ENCODE measurements around the gene TBX5. TPM values are rescaled to one million over a fixed set of nuclear protein-coding genes. Genes with fewer than 3 reads are reported as not detected.

Gene TBX5
- total RNA-seq, 1 donor from 2014 or later = not detected

GRCh38 chr12:114408471-114408885, 2.5 kb upstream of the TBX5 start:
- Mint-ChIP-seq H3K4me1 (ENCODE audit: unreplicated experiment) (peaks cover 18% of the 10 kb centered on the region), H3K36me3 (ENCODE audit: unreplicated experiment) (peaks cover 2% of the 10 kb centered on the region), H3K27me3 (ENCODE audit: unreplicated experiment) (peaks cover 98% of the 10 kb centered on the region), H3K4me3 (ENCODE audit: unreplicated experiment) (peak overlapping the region; percentile 73), H3K27ac (ENCODE audit: unreplicated experiment) (no peak overlapping the region), H3K9me3 (ENCODE audit: unreplicated experiment) (no peaks in the 10 kb centered on the region)
- TF ChIP-seq, protein P1, sequence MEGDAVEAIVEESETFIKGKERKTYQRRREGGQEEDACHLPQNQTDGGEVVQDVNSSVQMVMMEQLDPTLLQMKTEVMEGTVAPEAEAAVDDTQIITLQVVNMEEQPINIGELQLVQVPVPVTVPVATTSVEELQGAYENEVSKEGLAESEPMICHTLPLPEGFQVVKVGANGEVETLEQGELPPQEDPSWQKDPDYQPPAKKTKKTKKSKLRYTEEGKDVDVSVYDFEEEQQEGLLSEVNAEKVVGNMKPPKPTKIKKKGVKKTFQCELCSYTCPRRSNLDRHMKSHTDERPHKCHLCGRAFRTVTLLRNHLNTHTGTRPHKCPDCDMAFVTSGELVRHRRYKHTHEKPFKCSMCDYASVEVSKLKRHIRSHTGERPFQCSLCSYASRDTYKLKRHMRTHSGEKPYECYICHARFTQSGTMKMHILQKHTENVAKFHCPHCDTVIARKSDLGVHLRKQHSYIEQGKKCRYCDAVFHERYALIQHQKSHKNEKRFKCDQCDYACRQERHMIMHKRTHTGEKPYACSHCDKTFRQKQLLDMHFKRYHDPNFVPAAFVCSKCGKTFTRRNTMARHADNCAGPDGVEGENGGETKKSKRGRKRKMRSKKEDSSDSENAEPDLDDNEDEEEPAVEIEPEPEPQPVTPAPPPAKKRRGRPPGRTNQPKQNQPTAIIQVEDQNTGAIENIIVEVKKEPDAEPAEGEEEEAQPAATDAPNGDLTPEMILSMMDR (IDR thresholded peaks at IDR 0.05) = no peak
- no peak for DNase-seq (ENCODE audit: extremely low spot score, unreplicated experiment)

DNA sequence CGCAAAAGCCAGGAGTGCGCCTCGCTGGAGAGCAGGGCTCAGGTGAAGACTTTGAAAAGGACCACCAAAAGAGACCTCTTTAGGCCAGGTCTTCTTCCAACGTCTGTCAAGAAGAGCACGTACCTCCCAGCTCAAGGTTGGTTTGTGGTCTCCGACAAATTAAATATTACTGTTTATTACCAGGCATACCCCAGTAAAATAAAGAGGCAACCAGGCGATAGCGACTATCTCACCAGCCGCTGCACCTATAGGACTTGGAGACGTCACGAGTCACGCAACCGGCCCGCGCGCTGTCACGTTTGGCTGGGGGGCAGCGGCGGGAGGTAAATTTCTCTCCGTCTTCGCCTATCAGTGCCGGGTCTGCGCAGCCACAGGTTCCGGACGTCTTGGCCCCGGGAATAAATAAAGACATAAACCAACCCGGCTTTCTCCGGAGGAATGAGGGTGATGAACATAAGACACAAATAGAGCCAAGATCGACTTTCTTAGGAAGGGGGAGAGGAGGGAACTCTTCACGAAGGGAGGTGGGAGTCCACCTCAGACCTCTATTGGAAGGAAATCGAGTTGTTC, 2.0 kb upstream of the TBX5 start:
- Mint-ChIP-seq H3K36me3 (ENCODE audit: unreplicated experiment) (peaks cover 2% of the 10 kb centered on the region), H3K4me1 (ENCODE audit: unreplicated experiment) (peaks cover 18% of the 10 kb centered on the region), H3K9me3 (ENCODE audit: unreplicated experiment) (no peaks in the 10 kb centered on the region), H3K27ac (ENCODE audit: unreplicated experiment) (no peak overlapping the region), H3K4me3 (ENCODE audit: unreplicated experiment) (no peak overlapping the region), H3K27me3 (ENCODE audit: unreplicated experiment) (peaks cover 98% of the 10 kb centered on the region)
- TF ChIP-seq, protein P1 (IDR thresholded peaks at IDR 0.05) = no peak
- no peak for DNase-seq (ENCODE audit: extremely low spot score, unreplicated experiment)

GRCh38 chr12:114406984-114407841, 1.3 kb upstream of the TBX5 start:
- no peak for DNase-seq (ENCODE audit: extremely low spot score, unreplicated experiment)
- TF ChIP-seq, protein P1 (IDR thresholded peaks at IDR 0.05) = no peak
- H3K9me3 Mint-ChIP-seq (ENCODE audit: unreplicated experiment) = no peaks in the 10 kb centered on the region
- peaks cover 98% of the 10 kb centered on the region for H3K27me3 Mint-ChIP-seq (ENCODE audit: unreplicated experiment)
- H3K27ac Mint-ChIP-seq (ENCODE audit: unreplicated experiment) = no peak overlapping the region
- H3K4me1 Mint-ChIP-seq (ENCODE audit: unreplicated experiment) = peaks cover 18% of the 10 kb centered on the region
- no peak overlapping the region for H3K4me3 Mint-ChIP-seq (ENCODE audit: unreplicated experiment)
- peaks cover 2% of the 10 kb centered on the region for H3K36me3 Mint-ChIP-seq (ENCODE audit: unreplicated experiment)

GRCh38 chr12:114406316-114406983, 506 bp upstream of the TBX5 start:
- peaks cover 2% of the 10 kb centered on the region for H3K36me3 Mint-ChIP-seq (ENCODE audit: unreplicated experiment)
- H3K9me3 Mint-ChIP-seq (ENCODE audit: unreplicated experiment) = no peaks in the 10 kb centered on the region
- TF ChIP-seq, protein P1 (IDR thresholded peaks at IDR 0.05) = no peak
- no peak for DNase-seq (ENCODE audit: extremely low spot score, unreplicated experiment)
- no peak overlapping the region for H3K27ac Mint-ChIP-seq (ENCODE audit: unreplicated experiment)
- peaks cover 98% of the 10 kb centered on the region for H3K27me3 Mint-ChIP-seq (ENCODE audit: unreplicated experiment)
- H3K4me3 Mint-ChIP-seq (ENCODE audit: unreplicated experiment) = no peak overlapping the region
- H3K4me1 Mint-ChIP-seq (ENCODE audit: unreplicated experiment) = peaks cover 18% of the 10 kb centered on the region

Measured in osteocyte (in vitro differentiated cells).